Tibial artery (tissue), 4 donors: ENCODE data around the gene GPD1.
"Not testable (repeated sequence)": the region's sequence is repeated elsewhere in the genome, so short reads cannot be mapped to it uniquely, and the experiment has no call there.

Experiments used
- DNase-seq, 2 donors: peaks; one replicate each; pipeline ENCODE4 v3.0.0-alpha.2; 2019
- H3K27ac ChIP-seq, 2 donors: fragments of 200-600 bp; sonication (generic) in 1 of 2; 1 replicate in 1 of 2; 2 replicates in 1 of 2; pipeline ENCODE4 v1.5.1; 2018 to 2019; ENCODE audit warnings: mild to moderate bottlenecking in 1 of 2
- H3K27me3 ChIP-seq, 2 donors: fragments of 200-600 bp; sonication (generic) in 1 of 2; one replicate each; pipeline versions ENCODE4 v1.5.1 to v1.6.0; 2016 to 2019
- H3K36me3 ChIP-seq, 3 donors: fragments of 200-600 bp; sonication (generic) in 2 of 3; one replicate each; pipeline ENCODE4 v1.5.1; 2016 to 2019; ENCODE audit warnings: mild to moderate bottlenecking in 2 of 3
- H3K4me1 ChIP-seq, 4 donors: fragments of 200-600 bp; sonication (generic) in 2 of 4; 1 replicate in 3 of 4; 2 replicates in 1 of 4; pipeline ENCODE4 v1.5.1; 2016 to 2019
- H3K4me3 ChIP-seq, 2 donors: fragments of 200-600 bp; sonication (generic) in 1 of 2; 1 replicate in 1 of 2; 2 replicates in 1 of 2; pipeline ENCODE4 v1.5.1; 2018 to 2019; ENCODE audit warnings: mild to moderate bottlenecking in 2 of 2
- H3K9me3 ChIP-seq, 3 donors: fragments of 200-600 bp; sonication (generic) in 1 of 3; one replicate each; pipeline ENCODE4 v1.5.1; 2016 to 2019
- intact Hi-C: fragments of 100-400 bp; cut with DNase I; formaldehyde crosslinking; loops from one replicate; pipeline ENCODE4 v1.15.0; 2023; ENCODE audit warnings: low total_unique reads
- TF ChIP-seq, protein P1 (sequence below), 2 experiments: fragments of 200-600 bp in 1 of 2; fragments of 450-650 bp in 1 of 2; IDR thresholded peaks; one replicate each; pipeline ENCODE4 v1.5.1; 2017 to 2019; ENCODE audit warnings: antibody characterized with exemption in 2 of 2, mild to moderate bottlenecking in 1 of 2, moderate library complexity in 1 of 2

GPD1 gene

DNA sequence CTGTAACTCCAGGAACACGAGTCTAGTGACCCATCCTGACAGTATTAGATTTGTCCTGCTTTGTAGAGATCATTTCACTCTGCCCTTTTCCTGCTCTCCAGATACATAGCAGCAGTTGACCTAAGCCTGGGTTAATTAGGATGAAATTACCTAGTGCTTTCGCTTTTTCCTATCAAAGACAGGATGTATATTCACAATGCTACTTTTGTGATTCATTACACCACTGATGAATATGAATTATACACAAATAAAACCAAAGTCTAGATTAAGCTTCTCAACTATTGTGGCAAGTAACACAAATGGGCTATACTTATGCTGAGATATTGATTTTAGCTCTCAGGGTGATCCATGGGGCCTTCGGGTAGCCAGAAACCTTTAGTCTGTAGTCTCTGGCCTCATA is 45.5 kb downstream of the GPD1 start:
- Histone ChIP-seq H3K27ac (no peak overlapping the region), H3K27me3 (no peaks in the 10 kb centered on the region), H3K4me3 (no peak overlapping the region), H3K36me3 (peaks cover 3 to 5% (median 4%) of the 10 kb centered on the region in 3 donors), H3K4me1 (peaks cover 0 to 14% (median 5%) of the 10 kb centered on the region in 4 donors), H3K9me3 (no peaks in the 10 kb centered on the region)
- DNase-seq = no peak
- TF ChIP-seq, protein P1, sequence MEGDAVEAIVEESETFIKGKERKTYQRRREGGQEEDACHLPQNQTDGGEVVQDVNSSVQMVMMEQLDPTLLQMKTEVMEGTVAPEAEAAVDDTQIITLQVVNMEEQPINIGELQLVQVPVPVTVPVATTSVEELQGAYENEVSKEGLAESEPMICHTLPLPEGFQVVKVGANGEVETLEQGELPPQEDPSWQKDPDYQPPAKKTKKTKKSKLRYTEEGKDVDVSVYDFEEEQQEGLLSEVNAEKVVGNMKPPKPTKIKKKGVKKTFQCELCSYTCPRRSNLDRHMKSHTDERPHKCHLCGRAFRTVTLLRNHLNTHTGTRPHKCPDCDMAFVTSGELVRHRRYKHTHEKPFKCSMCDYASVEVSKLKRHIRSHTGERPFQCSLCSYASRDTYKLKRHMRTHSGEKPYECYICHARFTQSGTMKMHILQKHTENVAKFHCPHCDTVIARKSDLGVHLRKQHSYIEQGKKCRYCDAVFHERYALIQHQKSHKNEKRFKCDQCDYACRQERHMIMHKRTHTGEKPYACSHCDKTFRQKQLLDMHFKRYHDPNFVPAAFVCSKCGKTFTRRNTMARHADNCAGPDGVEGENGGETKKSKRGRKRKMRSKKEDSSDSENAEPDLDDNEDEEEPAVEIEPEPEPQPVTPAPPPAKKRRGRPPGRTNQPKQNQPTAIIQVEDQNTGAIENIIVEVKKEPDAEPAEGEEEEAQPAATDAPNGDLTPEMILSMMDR (IDR thresholded peaks at IDR 0.05) = no peak
- intact Hi-C loops = no loop called here

DNA sequence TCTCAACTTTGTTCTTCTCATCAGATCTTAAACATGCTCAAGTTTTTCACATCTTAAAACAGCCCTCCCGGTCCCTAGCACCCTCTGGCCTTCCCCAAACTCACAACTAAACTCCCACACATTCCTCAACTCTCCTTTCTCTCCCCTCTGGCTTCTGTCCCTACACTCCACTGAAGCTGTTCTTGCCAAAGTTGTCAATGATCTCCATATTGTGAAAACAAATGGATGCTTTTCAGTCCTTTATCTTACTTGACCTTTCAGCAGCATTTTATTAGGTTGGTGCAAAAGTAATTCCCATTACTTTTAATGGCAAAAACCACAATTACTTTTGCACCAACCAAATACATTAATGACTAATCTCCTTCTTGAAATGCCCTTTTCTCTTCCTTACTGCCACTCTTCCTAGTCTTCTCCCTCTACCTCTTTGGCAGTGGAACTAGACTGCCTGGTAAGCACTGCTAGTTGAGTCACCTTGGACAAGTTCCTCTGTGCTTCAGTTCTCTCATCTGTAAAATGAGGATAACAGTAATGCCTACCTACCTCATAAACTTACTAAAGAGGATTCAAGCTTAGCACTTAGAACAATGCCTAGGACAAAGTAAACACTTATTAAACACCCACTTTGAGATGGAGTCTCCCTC is 47.4 kb downstream of the GPD1 start:
- no peak overlapping the region for H3K27ac ChIP-seq
- DNase-seq = no peak

DNA sequence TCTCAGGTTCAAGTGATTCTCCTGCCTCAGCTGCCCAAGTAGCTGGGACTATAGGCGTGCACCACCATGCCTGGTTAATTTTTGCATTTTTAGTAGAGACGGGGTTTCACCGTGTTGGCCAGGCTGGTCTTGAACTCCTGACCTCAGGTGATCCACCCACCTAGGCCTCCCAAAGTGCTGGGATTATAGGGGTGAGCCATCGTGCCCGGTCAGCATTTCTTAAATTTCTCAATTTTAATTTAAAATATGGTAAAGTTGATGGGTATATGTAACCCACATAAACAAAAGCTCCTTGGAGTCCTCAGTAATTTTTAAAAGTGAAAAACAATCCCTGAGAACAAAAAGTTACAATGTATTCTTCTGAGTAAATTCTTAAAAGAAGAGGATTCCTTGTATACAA is 51.1 kb downstream of the GPD1 start:
- H3K27me3 ChIP-seq, H3K9me3 ChIP-seq, H3K4me3 ChIP-seq, H3K36me3 ChIP-seq, DNase-seq, H3K4me1 ChIP-seq, intact Hi-C loops, H3K27ac ChIP-seq: not testable (repeated sequence)

More for the DNA sequence above, 47.4 kb downstream of the GPD1 start:
- TF ChIP-seq, protein P1 (IDR thresholded peaks at IDR 0.05) = no peak
- peaks cover 0 to 9% (median 0%) of the 10 kb centered on the region in 4 donors for H3K4me1 ChIP-seq
- peaks cover 3 to 5% (median 4%) of the 10 kb centered on the region in 3 donors for H3K36me3 ChIP-seq
- H3K4me3 ChIP-seq = no peak overlapping the region
- no peaks in the 10 kb centered on the region for H3K27me3 ChIP-seq
- intact Hi-C loops = no loop called here
- no peaks in the 10 kb centered on the region for H3K9me3 ChIP-seq

DNA sequence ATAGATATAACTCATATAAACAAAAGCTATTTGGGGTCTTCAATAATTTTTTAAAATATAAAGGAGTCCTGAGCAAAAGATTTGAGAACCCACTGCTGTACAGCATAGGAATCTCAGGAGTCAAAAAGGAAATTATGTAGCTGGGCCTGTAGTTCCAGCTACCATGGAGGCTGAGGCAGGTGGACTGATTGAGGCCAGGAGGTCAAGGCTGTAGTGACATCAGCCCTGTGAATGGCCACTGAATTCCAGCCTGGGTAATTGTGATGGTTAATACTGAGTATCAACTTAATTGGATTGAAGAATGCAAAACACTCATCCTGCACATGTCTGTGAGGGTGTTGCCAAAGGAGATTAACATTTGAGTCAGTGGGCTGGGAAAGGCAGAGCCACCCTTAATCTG is 52.8 kb downstream of the GPD1 start:
- TF ChIP-seq, protein P1 (IDR thresholded peaks at IDR 0.05) = no peak
- intact Hi-C loops = no loop called here
- peaks cover 0 to 6% (median 0%) of the 10 kb centered on the region in 4 donors for H3K4me1 ChIP-seq

DNA sequence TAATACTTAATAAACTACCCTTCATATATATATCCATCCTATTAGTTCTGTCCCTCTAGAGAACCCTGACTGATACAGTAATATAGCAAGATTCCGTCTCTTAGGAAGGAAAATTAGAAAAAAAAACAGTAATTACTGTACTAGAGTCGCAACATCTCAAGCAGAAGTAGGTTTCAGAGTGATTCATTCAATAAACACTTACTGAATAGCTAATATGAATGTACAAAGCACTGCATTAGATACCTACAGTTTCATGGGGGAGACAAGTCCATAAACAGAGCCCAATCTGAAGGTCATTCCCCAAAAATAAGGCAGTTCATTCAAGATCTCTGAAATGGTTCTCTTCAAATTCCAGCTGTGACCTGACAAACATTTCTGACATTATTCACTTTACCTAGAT is 53.5 kb downstream of the GPD1 start:
- H3K9me3 ChIP-seq = no peaks in the 10 kb centered on the region
- TF ChIP-seq, protein P1 (IDR thresholded peaks at IDR 0.05) = no peak
- H3K4me1 ChIP-seq = peaks cover 0 to 7% (median 0%) of the 10 kb centered on the region in 4 donors
- no peaks in the 10 kb centered on the region for H3K27me3 ChIP-seq
- peaks cover 3 to 5% (median 4%) of the 10 kb centered on the region in 3 donors for H3K36me3 ChIP-seq
- intact Hi-C loops = no loop called here
- no peak overlapping the region for H3K27ac ChIP-seq
- H3K4me3 ChIP-seq = no peak overlapping the region
- DNase-seq = no peak

More for the DNA sequence above, 52.8 kb downstream of the GPD1 start:
- no peaks in the 10 kb centered on the region for H3K27me3 ChIP-seq
- no peak overlapping the region for H3K4me3 ChIP-seq
- no peaks in the 10 kb centered on the region for H3K9me3 ChIP-seq
- peaks cover 3 to 5% (median 4%) of the 10 kb centered on the region in 3 donors for H3K36me3 ChIP-seq
- DNase-seq = no peak
- H3K27ac ChIP-seq = no peak overlapping the region

DNA sequence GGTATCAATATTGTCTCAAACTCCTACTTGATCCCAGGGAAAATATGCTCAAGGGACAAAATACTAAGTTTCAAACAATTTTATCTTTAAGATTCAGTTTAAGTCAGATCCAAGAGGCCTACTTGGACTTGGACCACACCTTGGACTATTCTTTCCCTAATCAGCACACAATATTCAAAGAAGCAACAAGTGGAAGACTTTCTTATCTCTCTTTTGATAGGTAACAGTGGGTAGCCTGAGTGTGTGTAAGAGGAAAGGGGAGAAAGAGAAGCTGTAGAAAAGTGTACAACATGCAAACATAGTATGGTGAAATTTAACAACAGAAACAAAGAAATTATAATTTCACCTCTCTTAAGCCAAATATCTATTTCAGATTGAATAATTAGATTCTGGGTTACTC is 56.8 kb downstream of the GPD1 start:
- H3K27ac ChIP-seq = no peak overlapping the region
- TF ChIP-seq, protein P1 (IDR thresholded peaks at IDR 0.05) = no peak

More for the DNA sequence above, 56.8 kb downstream of the GPD1 start:
- H3K4me3 ChIP-seq = no peak overlapping the region
- no peaks in the 10 kb centered on the region for H3K36me3 ChIP-seq
- H3K4me1 ChIP-seq = peaks cover 0 to 28% (median 3%) of the 10 kb centered on the region in 4 donors
- DNase-seq = no peak
- intact Hi-C loops = no loop called here
- no peaks in the 10 kb centered on the region for H3K27me3 ChIP-seq
- no peaks in the 10 kb centered on the region for H3K9me3 ChIP-seq
